ENCODE results near the gene HIF3A.
A peak's percentile ranks its signal among the peaks of the same experiment; 100 is the strongest.
"Not testable (repeated sequence)": the region's sequence is repeated elsewhere in the genome, so short reads cannot be mapped to it uniquely, and the experiment has no call there.

HIF3A gene

GRCh38 chr19:46296722-46297461 lies at the start of gene HIF3A:
Gene HIF3A, plus strand, starts transcription at chr19:46297042. Its CDS starts 35 bp downstream, at chr19:46297077.
- Mint-ChIP-seq H3K27ac (no peak within 1 kb of the TSS), H3K36me3 (no peaks in the 10 kb centered on the region), H3K27me3 (peaks cover 19% of the 10 kb centered on the region), H3K4me3 (no peak within 1 kb of the TSS), H3K4me1 (no peaks in the 10 kb centered on the region), H3K9me3 (no peaks in the 10 kb centered on the region)

GRCh38 chr19:46250076-46250735 lies 46.6 kb upstream of the HIF3A start:
- Mint-ChIP-seq H3K9me3 (no peaks in the 10 kb centered on the region), H3K4me3 (no peak overlapping the region), H3K4me1 (no peaks in the 10 kb centered on the region), H3K36me3 (no peaks in the 10 kb centered on the region), H3K27me3 (peaks cover 26% of the 10 kb centered on the region), H3K27ac (no peak overlapping the region)

- H3K27me3 Mint-ChIP-seq: peaks cover 20% of the 10 kb centered on the region
- H3K27ac Mint-ChIP-seq: no peak overlapping the region
- no peaks in the 10 kb centered on the region for H3K36me3 Mint-ChIP-seq
- H3K4me3 Mint-ChIP-seq: no peak overlapping the region
- no peaks in the 10 kb centered on the region for H3K4me1 Mint-ChIP-seq
- H3K9me3 Mint-ChIP-seq: no peaks in the 10 kb centered on the region
Observed at GRCh38 chr19:46251416-46251815, 45.4 kb upstream of the HIF3A start.

- H3K4me3 Mint-ChIP-seq: no peak overlapping the region
- H3K27me3 Mint-ChIP-seq: peaks cover 9% of the 10 kb centered on the region
- no peaks in the 10 kb centered on the region for H3K36me3 Mint-ChIP-seq
- no peak overlapping the region for H3K27ac Mint-ChIP-seq
- no peaks in the 10 kb centered on the region for H3K4me1 Mint-ChIP-seq
- no peaks in the 10 kb centered on the region for H3K9me3 Mint-ChIP-seq
Observed at GRCh38 chr19:46254776-46255175, 42.1 kb upstream of the HIF3A start.

GRCh38 chr19:46256855-46257254 lies 40.0 kb upstream of the HIF3A start:
- Mint-ChIP-seq H3K27ac (no peak overlapping the region), H3K4me3 (no peak overlapping the region), H3K36me3 (no peaks in the 10 kb centered on the region)

GRCh38 chr19:46261501-46261900 lies 35.3 kb upstream of the HIF3A start:
- not testable (repeated sequence) for H3K9me3 Mint-ChIP-seq, H3K36me3 Mint-ChIP-seq, H3K4me1 Mint-ChIP-seq, H3K27ac Mint-ChIP-seq, H3K4me3 Mint-ChIP-seq
- H3K27me3 Mint-ChIP-seq: peaks cover 15% of the 10 kb centered on the region

More at GRCh38 chr19:46256855-46257254, 40.0 kb upstream of the HIF3A start:
- H3K9me3 Mint-ChIP-seq: no peaks in the 10 kb centered on the region
- no peaks in the 10 kb centered on the region for H3K4me1 Mint-ChIP-seq
- H3K27me3 Mint-ChIP-seq: peaks cover 13% of the 10 kb centered on the region

- Mint-ChIP-seq H3K27me3 (peaks cover 18% of the 10 kb centered on the region), H3K27ac (peak overlapping the region; percentile 89)
- H3K9me3 Mint-ChIP-seq, H3K36me3 Mint-ChIP-seq, H3K4me1 Mint-ChIP-seq, H3K4me3 Mint-ChIP-seq: not testable (repeated sequence)
Observed at GRCh38 chr19:46262684-46263296, 34.1 kb upstream of the HIF3A start.

GRCh38 chr19:46264801-46265200 lies 32.0 kb upstream of the HIF3A start:
- not testable (repeated sequence) for H3K9me3 Mint-ChIP-seq, H3K27ac Mint-ChIP-seq, H3K4me1 Mint-ChIP-seq, H3K4me3 Mint-ChIP-seq, H3K36me3 Mint-ChIP-seq
- H3K27me3 Mint-ChIP-seq: peaks cover 20% of the 10 kb centered on the region

- H3K4me3 Mint-ChIP-seq: no peak overlapping the region
- H3K4me1 Mint-ChIP-seq: peaks cover 7% of the 10 kb centered on the region
- no peaks in the 10 kb centered on the region for H3K36me3 Mint-ChIP-seq
- H3K27ac Mint-ChIP-seq: peak overlapping the region; percentile 35
- H3K9me3 Mint-ChIP-seq: no peaks in the 10 kb centered on the region
- peaks cover 18% of the 10 kb centered on the region for H3K27me3 Mint-ChIP-seq
Observed at GRCh38 chr19:46265217-46265828, 31.5 kb upstream of the HIF3A start.

- no peaks in the 10 kb centered on the region for H3K9me3 Mint-ChIP-seq
- peaks cover 27% of the 10 kb centered on the region for H3K27me3 Mint-ChIP-seq
- H3K36me3 Mint-ChIP-seq: no peaks in the 10 kb centered on the region
- H3K27ac Mint-ChIP-seq: no peak overlapping the region
- H3K4me1 Mint-ChIP-seq: peaks cover 4% of the 10 kb centered on the region
- no peak overlapping the region for H3K4me3 Mint-ChIP-seq
Observed at GRCh38 chr19:46269101-46269500, 27.7 kb upstream of the HIF3A start.

- peaks cover 25% of the 10 kb centered on the region for H3K27me3 Mint-ChIP-seq
- peaks cover 4% of the 10 kb centered on the region for H3K4me1 Mint-ChIP-seq
- H3K9me3 Mint-ChIP-seq: no peaks in the 10 kb centered on the region
- no peak overlapping the region for H3K27ac Mint-ChIP-seq
- no peak overlapping the region for H3K4me3 Mint-ChIP-seq
- no peaks in the 10 kb centered on the region for H3K36me3 Mint-ChIP-seq
Observed at GRCh38 chr19:46270521-46271256, 26.2 kb upstream of the HIF3A start.

GRCh38 chr19:46271481-46272197 lies 25.2 kb upstream of the HIF3A start:
- Mint-ChIP-seq H3K9me3 (no peaks in the 10 kb centered on the region), H3K4me1 (peaks cover 4% of the 10 kb centered on the region), H3K27ac (peak overlapping the region; percentile 52), H3K4me3 (no peak overlapping the region), H3K36me3 (no peaks in the 10 kb centered on the region), H3K27me3 (peaks cover 23% of the 10 kb centered on the region)

GRCh38 chr19:46273931-46274330 lies 22.9 kb upstream of the HIF3A start:
- H3K36me3 Mint-ChIP-seq, H3K9me3 Mint-ChIP-seq, H3K4me1 Mint-ChIP-seq, H3K4me3 Mint-ChIP-seq, H3K27ac Mint-ChIP-seq: not testable (repeated sequence)
- H3K27me3 Mint-ChIP-seq: peaks cover 28% of the 10 kb centered on the region

- no peaks in the 10 kb centered on the region for H3K9me3 Mint-ChIP-seq
- H3K27me3 Mint-ChIP-seq: peaks cover 13% of the 10 kb centered on the region
- H3K4me1 Mint-ChIP-seq: no peaks in the 10 kb centered on the region
- H3K36me3 Mint-ChIP-seq: no peaks in the 10 kb centered on the region
- H3K4me3 Mint-ChIP-seq: no peak overlapping the region
- H3K27ac Mint-ChIP-seq: no peak overlapping the region
Observed at GRCh38 chr19:46279177-46279576, 17.7 kb upstream of the HIF3A start.

GRCh38 chr19:46283771-46284170 lies 13.1 kb upstream of the HIF3A start:
- H3K9me3 Mint-ChIP-seq: no peaks in the 10 kb centered on the region
- no peak overlapping the region for H3K4me3 Mint-ChIP-seq
- no peaks in the 10 kb centered on the region for H3K36me3 Mint-ChIP-seq
- H3K27ac Mint-ChIP-seq: no peak overlapping the region
- peaks cover 1% of the 10 kb centered on the region for H3K27me3 Mint-ChIP-seq
- no peaks in the 10 kb centered on the region for H3K4me1 Mint-ChIP-seq

Data from activated naive CD4-positive, alpha-beta T cell treated with anti-CD3 and anti-CD28 coated beads, Interleukin-2, amount 50 U/mL, for 24 hours (primary cell).